ENCODE measurements around the gene SNAP23. TPM values are rescaled to one million over a fixed set of nuclear protein-coding genes. Genes with fewer than 3 reads are reported as not detected.

Gene SNAP23
- total RNA-seq, result 23.5 TPM
- long read RNA-seq, transcript SNAP23-201 (8 exons, 2,687 nt), result major isoform, 9 of 20 reads
- long read RNA-seq, partial matches to known transcripts, result 1 of 20 reads
- long read RNA-seq, other reads (novel, unspliced or antisense), result 10 of 20 reads

- DNase-seq (ENCODE audit: missing footprints) (peak; percentile 97), ATAC-seq (peak; percentile 96)
- intact Hi-C loops (cut with DNase I), result loop anchor here (5.0 kb wide), 1 partner anchor 82 kb away; the partner anchor contains the start of gene STARD9
Measured at GRCh38 chr15:42495361-42496212, at the start of gene SNAP23. TSS of gene SNAP23 (plus strand) at chr15:42495634. CDS start at chr15:42511847, 16,213 bp downstream.

DNA sequence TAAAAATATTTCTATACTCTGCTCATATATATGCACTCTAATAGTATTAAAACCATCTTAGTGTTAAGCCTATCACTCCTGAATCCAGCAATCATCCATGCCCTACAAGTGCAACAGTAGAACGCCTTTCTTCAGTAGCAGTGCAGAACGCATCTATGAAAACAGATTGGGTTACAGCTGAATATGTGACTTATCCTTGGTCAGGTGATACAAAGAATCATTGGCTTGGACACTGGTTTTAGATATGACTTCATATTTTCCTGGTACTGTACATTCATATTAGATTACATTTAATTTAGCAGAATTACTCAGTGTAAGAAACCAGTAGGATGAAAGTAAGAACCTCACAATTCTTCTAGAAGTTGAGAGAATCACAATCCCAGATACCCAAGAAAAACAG, 47.8 kb upstream of the SNAP23 start:
- DNase-seq (ENCODE audit: missing footprints), result no peak
- intact Hi-C loops (cut with DNase I), result no loop called here
- ATAC-seq, result no peak

GRCh38 chr15:42448281-42448680, 47.2 kb upstream of the SNAP23 start:
- intact Hi-C loops (cut with DNase I), result no loop called here
- ATAC-seq, result no peak
- DNase-seq (ENCODE audit: missing footprints), result no peak

GRCh38 chr15:42449770-42450424, 45.5 kb upstream of the SNAP23 start:
- intact Hi-C loops (cut with DNase I), result no loop called here
- DNase-seq (ENCODE audit: missing footprints), result no peak
- ATAC-seq, result peak; percentile 27

DNA sequence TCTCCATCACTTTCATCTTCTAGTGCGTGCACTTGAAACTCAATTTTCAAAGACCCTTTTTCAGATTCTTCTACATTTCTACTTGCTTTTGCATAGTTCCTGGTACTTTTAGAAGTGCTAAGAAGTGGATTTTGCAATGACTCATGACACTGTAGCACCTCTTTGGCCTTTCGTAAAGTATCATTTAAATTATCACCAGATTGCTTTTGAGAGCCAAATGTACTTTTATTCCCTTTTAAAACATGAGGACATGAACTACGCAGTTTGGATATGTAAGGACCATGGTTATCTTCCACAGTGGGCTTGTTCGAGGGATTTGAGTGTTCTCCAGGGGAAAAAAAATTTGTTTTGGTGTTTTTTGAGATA, 45.0 kb upstream of the SNAP23 start:
- DNase-seq (ENCODE audit: missing footprints), result no peak
- intact Hi-C loops (cut with DNase I), result no loop called here
- ATAC-seq, result no peak

DNA sequence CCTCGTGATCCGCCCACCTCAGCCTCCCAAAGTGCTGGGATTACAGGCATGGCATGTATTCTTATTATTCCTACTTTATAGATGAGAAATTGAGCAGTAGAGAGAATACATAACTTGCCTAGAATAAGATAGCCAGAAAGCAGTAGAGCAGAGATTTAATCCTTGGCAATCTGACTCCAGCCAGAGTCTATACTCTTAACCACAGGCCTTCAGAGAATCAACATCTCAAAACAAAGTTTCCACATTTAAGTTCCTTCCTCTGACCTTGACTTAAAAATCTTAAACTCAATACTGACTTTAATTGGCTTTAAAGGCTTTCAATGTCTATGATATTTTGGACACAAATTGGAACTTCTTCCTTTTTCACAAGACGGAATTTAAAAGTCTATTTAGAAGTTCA, 41.6 kb upstream of the SNAP23 start:
- ATAC-seq (no peak), DNase-seq (ENCODE audit: missing footprints) (no peak)
- intact Hi-C loops (cut with DNase I), result no loop called here

DNA sequence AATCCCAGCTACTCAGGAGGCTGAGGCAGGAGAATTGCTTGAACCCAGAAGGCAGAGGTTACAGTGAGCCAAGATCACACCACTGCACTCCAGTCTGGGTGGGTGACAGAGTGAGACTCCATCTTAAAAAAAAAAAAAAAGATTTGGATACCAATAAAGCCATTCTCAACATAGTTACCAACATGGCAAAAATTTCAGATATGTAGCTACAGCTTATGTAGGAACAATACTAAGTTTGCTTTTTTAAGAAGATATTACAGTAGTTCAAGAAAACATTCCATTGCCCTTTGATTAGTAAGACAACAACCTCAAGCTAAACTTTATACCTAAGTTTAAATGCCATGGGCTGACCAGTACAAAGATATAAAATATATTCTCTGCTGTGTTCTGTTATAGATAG, 38.9 kb upstream of the SNAP23 start:
- DNase-seq (ENCODE audit: missing footprints) (no peak), ATAC-seq (no peak)
- intact Hi-C loops (cut with DNase I), result loop anchor here (2.0 kb wide), 1 partner anchor 14 kb away; no protein-coding TSS in a partner anchor

DNA sequence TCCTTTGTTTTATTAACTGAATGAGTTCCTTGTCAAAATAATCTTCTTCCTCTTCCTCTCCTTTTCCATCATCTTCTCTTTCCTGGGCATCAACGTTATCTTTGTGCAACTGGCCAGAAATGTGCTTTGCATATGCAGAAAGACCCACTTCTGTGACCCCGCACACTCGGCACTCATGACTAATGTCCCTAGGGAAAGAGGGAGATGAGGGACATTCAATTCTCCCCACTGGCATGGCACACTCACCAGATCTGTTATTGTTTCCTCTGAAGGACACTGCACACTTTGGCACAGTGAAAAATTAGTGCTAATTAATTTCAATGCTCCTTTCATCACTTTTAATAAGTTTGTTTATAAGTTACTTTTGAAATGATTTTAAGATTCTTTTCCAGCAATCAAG, 38.5 kb upstream of the SNAP23 start:
- intact Hi-C loops (cut with DNase I), result loop anchor here (2.0 kb wide), 1 partner anchor 14 kb away; no protein-coding TSS in a partner anchor
- no peak for DNase-seq (ENCODE audit: missing footprints)
- ATAC-seq, result peak; percentile 34

DNA sequence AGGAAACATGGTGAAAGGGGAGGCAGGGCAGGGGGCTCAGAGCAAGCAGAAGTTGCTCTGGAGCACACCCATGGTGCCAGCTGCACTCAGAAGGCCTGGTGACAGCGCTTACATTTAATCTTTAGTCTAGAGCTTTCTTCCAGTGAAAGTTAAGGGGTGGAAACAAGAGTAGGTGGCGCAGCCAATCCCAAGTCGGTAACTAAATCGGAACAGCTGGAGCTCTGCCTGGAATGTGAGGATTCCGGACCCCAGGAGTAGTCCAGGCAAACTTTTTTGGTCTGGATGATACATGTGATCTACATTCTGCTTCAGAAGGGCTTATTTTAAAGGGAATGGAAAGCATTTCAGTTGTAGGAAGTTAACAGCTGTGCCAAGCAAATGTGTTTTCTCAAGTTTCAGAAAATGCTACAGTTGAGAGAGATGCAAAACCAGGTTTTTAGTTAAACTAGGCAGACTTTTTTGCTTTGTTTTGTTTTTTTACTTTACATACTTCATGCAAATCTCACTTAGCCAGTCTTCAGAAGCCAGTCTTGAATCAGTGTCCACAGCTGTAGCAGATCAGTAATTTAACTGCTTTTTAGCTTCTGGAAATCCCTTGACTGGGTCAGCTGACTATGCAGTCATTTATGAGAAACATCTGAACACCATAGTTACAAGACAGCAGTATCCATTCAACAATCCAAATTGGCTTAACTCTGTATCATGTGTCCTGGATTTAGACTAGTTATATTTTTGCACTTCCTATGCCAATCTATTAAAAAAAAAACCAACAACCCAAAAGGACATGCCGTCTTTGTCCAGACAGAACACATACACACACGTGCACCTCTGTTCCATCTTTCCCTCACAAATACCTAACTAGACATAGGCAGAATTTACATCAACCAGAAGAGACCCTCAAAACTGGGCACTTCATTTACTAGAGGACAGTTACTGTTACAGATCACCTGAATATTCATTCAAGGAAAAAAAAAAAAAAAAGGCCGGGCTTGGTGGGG, 37.7 kb upstream of the SNAP23 start:
- DNase-seq (ENCODE audit: missing footprints) (peak; percentile 69), ATAC-seq (peak; percentile 90)
- intact Hi-C loops (cut with DNase I), result loop anchor here (2.0 kb wide), 1 partner anchor 13 kb away; no protein-coding TSS in a partner anchor

- DNase-seq (ENCODE audit: missing footprints) (no peak), ATAC-seq (no peak)
- intact Hi-C loops (cut with DNase I), result no loop called here
Measured at GRCh38 chr15:42461261-42461660, 34.2 kb upstream of the SNAP23 start.

DNA sequence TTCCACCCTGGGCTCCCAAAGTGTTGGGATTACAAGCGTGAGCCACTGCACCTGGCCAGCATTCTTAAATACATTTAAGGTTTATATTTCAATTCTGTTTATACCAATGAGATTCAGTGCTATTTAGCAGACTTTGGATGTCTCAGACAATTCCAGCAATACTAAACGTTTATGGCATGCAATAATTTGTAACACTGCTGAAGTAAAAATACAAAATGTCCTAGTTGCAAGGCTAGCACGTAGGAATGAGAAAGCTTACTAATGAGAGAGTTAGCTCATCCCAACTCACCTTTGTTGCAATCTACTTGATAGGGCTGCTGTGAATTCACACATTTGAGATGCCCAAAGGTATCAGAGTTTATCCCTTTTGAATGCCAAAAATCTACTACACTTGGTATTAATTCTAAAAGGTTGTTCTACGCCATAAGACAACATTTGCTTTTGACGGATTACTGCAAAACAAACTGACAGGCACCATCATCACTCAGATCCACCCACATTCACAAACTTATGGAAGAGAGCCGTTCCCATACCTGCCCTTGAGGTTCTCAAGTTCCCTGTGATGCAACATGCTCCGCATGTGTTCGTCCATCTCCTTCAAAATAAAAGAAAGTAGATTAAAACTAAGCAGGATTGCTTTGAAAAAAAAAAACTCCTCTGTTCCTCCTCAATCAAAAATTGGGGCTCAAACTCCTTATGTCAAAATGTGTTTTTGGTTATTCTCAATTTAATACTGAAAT, 29.7 kb upstream of the SNAP23 start:
- no peak for ATAC-seq
- intact Hi-C loops (cut with DNase I), result no loop called here
- DNase-seq (ENCODE audit: missing footprints), result no peak

DNA sequence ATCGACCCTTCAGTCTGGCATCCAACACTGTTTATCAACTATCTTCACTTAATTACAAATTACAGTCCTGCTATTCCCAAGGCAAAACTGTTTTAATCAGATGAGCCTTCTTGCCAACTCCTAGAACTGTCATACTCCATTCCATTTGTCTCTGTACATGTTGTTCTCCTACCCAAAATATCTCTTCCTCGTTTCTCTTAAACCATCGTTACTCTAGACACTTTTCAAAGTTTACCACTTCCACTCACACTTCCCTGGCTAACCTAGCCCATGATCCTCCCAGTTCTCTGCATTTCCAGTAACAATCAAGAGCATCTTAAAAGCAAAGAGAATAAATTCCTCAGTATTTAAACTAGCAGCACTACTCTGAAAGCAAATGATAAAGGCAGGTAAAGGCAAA, 24.4 kb upstream of the SNAP23 start:
- intact Hi-C loops (cut with DNase I), result loop anchor here (2.0 to 10.0 kb wide), 2 partner anchors 14 to 196 kb away; partner anchors contain the start of genes GANC and TMEM87A
- DNase-seq (ENCODE audit: missing footprints), result no peak
- peak; percentile 45 for ATAC-seq

- ATAC-seq, result no peak
- DNase-seq (ENCODE audit: missing footprints), result no peak
- intact Hi-C loops (cut with DNase I), result loop anchor here (10.0 kb wide), 1 partner anchor 200 kb away; the partner anchor contains the start of genes GANC and TMEM87A
Measured at GRCh38 chr15:42474827-42475226, 20.6 kb upstream of the SNAP23 start.

GRCh38 chr15:42482701-42483100, 12.7 kb upstream of the SNAP23 start:
- ATAC-seq (no peak), DNase-seq (ENCODE audit: missing footprints) (no peak)
- intact Hi-C loops (cut with DNase I), result no loop called here

- ATAC-seq, result no peak
- no peak for DNase-seq (ENCODE audit: missing footprints)
- intact Hi-C loops (cut with DNase I), result no loop called here
Measured at GRCh38 chr15:42483677-42484076, 11.8 kb upstream of the SNAP23 start.

- ATAC-seq (peak; percentile 2), DNase-seq (ENCODE audit: missing footprints) (no peak)
- intact Hi-C loops (cut with DNase I), result no loop called here
Measured at GRCh38 chr15:42490291-42490670, 5.2 kb upstream of the SNAP23 start.

DNA sequence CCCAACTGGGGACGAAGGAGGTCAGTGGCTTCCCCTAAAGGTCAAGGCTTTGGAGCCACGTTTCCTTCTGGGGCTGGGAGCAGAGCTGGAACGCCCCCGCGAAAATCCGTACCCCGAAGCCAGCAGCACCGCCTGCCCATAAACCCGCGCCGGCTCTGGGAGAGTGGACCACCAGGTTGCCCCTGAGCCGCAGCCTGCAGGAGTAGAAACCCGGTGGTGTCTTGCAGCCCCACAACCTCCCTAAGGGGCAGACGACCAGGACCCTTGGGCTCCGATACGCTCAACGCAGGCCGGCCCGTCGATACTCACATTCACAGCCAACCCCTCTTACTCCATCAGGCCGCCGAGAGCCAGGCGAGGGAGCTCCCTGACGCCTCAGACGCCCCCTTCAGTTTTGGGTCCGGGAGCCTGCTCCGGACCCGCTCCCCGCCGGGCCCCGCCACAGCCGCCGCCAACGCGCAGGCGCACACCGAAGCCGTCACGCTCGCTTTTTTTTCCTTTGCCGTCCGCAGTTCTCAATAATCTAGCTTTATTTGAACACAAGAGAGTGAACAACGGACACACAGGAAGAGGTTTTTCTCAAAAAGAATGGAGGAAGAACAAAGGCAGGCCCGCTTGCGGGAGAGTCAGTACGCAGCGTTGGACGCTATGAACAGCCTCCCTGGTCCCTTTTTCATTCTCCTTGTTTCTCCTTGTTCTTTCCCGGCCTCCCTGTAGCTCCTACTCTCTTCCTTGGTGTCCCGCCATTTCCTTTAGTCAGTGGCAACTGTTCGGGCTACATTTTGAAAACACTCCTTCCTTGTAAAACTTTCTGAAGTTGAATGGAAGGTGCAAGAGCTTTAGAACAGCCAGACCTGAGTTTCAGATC, 4.5 kb upstream of the SNAP23 start, which contains the start of gene ZNF106:
Gene ZNF106 (minus strand): TSS at position 471 of the 868 bp plus-strand sequence. CDS start 18,852 bp downstream, outside the sequence.
- intact Hi-C loops (cut with DNase I), result no loop called here
- DNase-seq (ENCODE audit: missing footprints) (peak; percentile 90), ATAC-seq (peak; percentile 67)

All from Right ventricle myocardium inferior (tissue), 1 donor.